ENCODE measurements around the gene MRE11.

GRCh38 chr11:94516725-94517124 is 23.1 kb upstream of the MRE11 start:
- TF ChIP-seq POLR2AphosphoS5 (IDR thresholded peaks at IDR 0.05): no peak
- TF ChIP-seq, protein P1, sequence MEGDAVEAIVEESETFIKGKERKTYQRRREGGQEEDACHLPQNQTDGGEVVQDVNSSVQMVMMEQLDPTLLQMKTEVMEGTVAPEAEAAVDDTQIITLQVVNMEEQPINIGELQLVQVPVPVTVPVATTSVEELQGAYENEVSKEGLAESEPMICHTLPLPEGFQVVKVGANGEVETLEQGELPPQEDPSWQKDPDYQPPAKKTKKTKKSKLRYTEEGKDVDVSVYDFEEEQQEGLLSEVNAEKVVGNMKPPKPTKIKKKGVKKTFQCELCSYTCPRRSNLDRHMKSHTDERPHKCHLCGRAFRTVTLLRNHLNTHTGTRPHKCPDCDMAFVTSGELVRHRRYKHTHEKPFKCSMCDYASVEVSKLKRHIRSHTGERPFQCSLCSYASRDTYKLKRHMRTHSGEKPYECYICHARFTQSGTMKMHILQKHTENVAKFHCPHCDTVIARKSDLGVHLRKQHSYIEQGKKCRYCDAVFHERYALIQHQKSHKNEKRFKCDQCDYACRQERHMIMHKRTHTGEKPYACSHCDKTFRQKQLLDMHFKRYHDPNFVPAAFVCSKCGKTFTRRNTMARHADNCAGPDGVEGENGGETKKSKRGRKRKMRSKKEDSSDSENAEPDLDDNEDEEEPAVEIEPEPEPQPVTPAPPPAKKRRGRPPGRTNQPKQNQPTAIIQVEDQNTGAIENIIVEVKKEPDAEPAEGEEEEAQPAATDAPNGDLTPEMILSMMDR (IDR thresholded peaks at IDR 0.05): no peak
